Suprapubic skin (tissue), 3 donors: Measurements from ENCODE around the gene DGUOK.

Experiments
- CTCF ChIP-seq, 2 donors: fragments of 200-600 bp in 1 of 2; fragments of 450-650 bp in 1 of 2; sonication (generic) in 1 of 2; IDR thresholded peaks; one replicate each; pipeline ENCODE4 v1.5.1; 2016 to 2019; ENCODE audit warnings: antibody characterized with exemption in 2 of 2, mild to moderate bottlenecking in 1 of 2, moderate library complexity in 1 of 2
- POLR2A ChIP-seq, 2 donors: fragments of 450-650 bp; IDR thresholded peaks; one replicate each; pipeline ENCODE4 v1.6.1; 2017; ENCODE audit warnings: antibody characterized with exemption in 2 of 2, mild to moderate bottlenecking in 2 of 2, moderate library complexity in 2 of 2

- TF ChIP-seq POLR2A (IDR thresholded peaks at IDR 0.05) (no peak), CTCF (IDR thresholded peaks at IDR 0.05) (no peak)
Measured at GRCh38 chr2:73998933-73999332, 72.3 kb downstream of the DGUOK start.
